ENCODE data around the gene SPPL3.
A peak's percentile ranks its signal among the peaks of the same experiment; 100 is the strongest.

The SPPL3 gene

DNA sequence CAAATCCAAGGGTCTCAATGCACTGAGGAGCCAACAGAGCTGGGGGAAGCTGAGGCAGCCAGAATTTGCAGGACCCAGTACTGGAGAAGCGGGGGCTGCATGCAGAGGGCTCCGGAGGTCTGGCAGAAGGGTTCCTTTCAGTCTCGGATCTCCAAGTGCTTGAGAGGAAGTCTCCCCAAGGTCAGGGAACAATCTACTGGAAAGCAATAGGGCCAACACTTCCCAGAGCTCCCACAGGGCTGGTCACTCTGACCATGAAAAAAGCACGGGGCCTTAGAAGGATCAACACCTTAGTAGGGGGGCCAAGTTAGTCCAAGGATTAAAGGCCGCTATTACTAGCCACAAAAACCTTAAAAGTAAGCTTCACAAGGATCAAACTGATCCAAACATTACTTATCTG lies 31.7 kb downstream of the SPPL3 start:
- no peak for DNase-seq

DNA sequence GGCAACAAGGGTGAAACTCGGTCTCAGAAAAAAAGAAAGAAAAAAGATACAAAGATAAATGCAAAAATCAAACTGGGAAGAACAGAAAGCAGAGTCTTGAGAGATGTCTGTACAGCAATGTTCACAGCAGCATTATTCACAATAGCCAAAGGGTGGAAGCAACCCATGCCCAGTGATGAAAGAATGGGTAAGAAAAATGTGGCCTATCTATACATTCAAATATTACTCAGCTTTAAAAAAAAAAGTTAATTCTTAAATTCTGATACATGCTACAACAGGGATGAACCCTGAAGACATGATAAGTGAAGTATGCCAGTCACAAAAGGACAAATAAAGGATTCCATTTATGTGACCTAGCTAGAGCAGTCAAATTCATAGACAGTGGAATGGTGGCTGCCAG lies 33.7 kb downstream of the SPPL3 start:
- no peak for DNase-seq

DNA sequence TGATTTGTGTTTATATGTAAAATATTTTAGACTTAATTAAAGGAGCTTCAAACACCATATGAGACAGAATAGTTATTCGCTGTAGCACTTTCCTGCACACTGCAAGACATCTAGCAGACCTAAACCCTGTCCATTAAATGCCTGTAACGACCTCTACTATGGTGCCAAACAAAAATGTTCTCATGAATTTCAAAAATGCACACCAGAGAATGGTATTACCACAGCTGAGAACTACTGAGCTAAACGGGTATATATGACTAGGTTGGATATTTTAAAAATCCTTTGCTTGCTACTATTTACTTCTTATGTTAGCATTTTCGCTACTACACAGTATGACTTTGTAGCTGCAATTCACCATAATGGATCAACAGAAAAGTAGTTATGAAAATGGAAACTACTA lies 34.8 kb downstream of the SPPL3 start:
- DNase-seq: no peak

DNA sequence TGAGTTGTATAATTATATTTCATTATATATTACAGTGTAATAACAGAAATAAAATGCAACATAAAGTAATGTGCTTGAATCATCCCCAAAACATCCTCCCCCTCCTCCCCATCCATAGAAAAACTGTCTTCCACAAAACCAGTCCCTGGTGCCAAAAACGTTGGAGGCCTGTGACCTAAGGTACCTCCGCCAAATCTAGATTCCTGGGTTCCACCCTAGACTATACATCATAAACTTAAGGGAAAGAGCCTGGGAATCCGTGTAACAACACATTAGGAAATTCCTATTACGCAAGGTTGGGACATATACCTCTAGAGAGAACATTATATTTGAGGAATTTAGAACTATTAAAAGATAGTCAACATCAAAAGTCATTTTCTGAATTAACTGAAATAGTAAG lies 38.0 kb downstream of the SPPL3 start:
- DNase-seq: no peak

DNA sequence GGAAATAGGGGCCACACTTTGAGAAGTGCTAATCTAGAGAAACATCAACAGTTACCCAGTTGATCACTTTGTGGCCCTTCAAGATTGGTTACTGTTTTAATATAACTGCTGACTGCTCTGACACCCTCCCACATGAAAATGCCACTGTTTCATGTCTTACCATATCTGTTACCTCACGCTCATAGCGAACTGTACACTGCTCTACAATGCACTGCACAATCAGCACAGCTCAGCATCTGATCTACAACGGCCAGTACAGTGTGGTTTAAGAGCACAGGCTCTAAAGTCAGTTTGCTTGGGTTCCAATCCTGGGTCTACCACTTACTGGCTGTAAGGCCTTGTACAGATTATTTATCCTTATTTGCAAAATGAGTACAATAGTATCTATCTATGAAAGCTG lies 39.1 kb downstream of the SPPL3 start:
- no peak for DNase-seq

DNA sequence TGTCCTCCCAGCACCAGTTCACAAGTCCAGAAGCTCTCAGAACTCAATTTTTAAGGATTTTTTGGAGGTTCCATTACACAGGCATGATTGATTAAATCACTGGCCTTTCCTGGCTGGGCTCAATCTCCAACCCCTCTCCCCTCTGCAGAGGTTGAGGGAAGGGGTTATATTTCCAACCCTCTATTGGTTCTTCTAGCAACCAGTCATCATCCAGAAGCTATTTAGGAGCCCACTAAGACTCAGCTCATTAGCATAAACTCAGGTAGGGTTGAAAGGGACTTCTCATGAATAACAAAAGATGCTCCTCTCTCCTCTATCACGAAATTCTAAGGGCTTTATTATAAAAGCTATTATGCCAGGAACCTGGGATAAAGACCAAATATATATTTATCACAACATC lies 41.5 kb downstream of the SPPL3 start:
- no peak for DNase-seq

DNA sequence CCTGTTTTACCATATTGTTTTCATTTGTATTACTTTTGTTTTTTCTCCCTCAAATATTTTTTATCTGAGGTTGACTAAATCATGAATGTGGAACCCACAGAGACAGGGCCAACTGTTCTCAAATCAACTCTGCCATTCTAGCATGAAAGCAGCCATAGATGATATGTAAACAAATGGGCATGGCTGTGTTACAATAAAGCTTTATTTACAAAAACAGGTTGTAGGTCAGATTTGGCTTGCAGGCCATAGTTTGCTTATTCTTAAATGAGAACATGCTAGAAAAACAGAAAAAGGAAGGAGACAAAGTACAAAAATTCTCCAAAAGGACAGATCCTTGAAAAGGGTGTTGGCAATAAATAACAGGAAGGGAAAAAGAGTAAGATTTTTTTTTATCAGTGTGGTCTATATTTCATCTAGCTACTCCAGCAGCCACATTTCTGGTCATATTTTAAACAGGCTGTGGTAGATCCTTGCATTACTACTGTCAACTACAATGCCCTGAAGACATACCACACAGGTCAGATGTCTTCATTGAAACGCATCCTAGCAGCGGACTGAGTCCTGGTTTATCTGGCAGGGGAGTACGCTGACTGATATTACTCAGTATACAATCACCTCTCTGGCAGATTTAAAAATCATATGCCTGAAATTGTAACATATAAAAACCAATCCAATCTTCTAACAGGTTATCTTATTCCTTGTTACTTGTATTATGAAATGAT lies 42.9 kb downstream of the SPPL3 start:
- DNase-seq: no peak

DNA sequence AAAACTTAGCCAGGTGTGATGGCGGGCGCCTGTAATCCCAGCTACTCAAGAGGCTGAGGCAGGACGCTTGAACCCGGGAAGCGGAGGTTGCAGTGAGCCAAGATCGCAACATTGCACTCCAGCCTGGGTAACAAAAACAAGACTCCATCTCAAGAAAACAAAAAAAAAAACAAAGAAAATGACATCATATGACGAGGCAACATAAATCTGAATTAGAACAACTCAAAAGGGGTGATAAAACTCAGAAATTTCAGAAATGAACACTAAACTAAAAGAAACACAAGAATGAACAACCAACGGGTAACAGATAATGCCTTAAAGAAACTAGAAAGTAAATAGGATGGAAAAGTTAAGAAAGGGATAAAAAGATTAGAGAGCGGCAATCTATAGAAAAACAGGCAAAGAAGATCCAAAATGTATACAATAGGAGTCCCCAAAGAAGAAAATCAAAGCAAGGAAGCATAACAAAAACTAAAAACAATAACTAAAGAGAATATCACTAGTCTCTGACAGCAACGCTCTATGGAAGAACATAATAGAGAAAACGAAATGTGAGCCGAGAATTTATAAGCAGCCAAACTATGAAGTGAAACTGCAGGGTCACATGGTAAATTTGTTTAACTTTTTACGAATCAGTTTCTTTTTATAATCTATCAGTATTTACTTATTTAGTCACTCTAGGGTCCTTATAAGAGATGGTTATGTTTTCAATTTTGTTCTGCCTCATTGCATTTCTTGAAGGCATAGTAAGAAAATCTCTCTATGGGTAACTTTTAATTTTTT lies 45.7 kb downstream of the SPPL3 start:
- no peak for DNase-seq

DNA sequence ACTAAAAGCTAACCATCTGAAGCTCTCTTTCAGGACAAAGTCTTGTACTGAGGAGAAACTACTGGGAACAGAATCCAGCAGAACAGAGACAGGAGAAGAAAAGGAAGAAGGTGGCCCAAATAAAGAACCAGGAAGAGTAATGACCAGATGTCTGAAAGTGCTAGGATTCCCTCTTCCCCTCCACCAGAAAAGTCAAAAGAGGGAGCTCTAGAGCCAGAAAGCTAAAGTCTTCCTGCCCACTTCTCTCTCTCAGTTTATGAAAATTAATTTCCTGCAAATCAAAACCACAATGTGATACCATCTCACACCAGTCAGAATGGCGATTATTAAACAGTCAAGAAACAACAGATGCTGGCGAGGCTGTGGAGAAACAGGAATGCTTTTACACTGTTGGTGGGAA lies 47.2 kb downstream of the SPPL3 start:
- peak; percentile 25 for DNase-seq

DNA sequence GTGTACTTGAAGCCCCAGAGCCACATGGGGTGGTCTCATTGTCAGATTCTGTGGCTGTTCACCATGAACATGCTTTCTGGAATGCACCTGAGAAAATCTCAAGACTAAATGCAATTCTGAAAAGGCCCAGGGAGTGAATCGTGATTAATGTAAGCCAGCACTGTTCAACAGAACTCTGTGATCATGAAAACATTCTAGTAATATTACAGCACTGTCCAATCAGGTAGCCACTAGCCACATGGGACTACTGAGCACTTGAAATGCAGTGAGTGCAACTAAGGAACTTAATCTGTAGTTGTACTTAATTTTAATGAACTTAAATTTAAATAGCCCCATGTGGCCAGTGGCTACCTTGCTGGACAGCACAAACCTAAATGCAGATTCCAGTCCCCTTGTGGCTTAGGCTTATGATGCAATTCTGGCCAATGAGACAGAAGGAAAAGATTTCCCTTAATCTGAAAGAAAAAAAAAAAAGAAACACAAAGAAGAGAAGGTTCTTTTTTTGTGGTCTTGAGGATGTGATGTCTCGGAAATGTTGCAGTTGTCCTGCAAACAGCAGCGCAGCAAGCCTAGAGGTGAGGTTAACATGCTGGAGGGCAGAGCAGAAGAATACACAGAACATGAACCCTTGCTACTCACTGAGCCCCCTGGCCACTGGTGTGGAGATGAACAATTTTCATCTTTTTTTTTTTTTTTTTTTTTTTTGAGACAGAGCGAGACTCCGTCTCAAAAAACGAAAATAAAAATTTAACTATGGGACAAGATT lies 48.2 kb downstream of the SPPL3 start:
- DNase-seq: no peak

DNA sequence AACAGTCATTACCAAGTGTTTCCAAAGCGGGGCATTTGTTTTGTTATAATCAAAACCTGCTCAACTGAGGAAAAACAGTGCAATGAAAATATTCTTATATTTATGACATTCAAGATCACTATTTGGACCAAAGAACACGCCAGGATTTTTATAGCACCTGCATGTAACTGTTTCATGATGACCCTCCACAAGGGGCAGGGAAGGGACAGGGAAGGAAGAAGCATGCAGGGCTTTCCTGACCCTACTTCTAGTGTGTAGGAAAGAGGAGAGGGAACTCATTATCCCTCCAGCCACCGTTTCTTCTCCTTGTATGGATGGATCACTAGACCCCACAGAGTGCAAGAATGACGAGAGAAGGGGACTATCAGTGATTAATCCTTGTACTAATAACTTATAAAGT lies 49.4 kb downstream of the SPPL3 start:
- no peak for DNase-seq

DNA sequence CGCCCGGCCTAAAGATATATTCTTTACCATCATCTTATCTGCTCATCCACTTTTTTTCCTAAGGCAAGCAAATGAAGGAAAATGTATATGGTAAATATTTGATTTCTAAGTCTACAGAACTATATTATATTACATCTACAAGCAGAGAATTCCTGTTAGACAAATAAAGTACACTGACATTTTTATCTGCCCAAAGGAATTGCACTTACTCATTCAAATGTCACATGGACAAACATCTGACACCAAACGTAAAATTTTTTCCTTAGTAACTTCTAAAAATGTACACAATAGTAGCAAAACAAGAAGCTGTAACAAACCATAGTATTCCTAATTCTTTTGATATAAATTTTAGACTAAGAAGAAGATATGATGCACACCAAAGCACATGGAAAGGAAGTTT lies 51.0 kb downstream of the SPPL3 start:
- no peak for DNase-seq

DNA sequence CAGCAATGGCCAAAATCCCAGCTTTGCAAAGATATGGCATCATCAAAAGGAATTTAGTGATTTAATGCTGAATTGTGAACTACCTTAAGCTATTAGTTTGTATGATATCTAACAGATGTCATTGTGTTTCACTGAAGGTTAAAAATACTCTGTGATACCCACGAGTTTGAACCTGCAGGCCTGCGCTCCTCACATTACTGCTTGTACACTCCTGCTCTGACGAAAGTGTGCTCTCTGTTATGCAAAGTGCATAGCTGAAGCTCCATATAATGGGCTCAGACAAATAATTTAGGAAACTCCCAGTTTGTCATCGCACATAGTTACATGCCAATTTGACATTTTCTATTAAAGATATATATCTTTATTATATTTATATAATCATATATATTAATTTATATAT lies 52.2 kb downstream of the SPPL3 start:
- no peak for DNase-seq

DNA sequence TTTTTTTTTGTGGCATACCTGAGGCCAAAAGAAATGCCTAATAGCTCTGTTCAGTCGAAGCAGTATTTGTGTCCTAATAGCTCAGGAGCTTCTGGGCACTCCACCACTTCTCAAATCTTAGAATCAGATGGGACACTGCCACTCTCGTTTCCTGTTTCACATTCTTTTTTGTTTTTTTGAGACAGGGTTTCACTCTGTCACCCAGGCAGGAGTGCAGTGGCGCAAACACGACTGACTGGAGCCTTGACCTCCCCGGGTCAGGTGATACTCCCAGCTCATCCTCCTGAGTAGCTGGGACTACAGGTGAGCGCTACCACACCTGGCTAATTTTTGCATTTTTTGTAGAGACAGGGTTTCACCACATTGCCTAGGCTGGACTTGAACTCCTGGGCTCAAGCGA lies 52.7 kb downstream of the SPPL3 start:
- DNase-seq: no peak

DNA sequence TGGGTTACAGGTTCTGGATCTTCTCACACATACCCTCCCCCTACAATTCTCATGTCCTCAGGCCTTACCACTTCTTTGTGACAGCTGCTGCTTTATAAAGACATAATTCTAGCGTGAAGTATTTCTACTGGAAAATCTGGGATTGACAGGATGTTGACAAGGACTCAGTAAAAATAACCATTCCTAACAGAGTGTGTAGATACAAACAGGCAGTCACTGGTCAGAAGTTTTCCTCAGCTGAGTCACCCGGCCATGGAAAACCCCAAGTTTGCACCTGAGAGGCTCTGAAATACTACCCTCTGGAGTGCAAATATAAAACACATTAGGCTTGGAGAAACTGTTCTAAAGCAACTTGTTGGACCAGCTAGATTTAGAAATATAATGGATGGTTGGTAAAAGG lies 54.4 kb downstream of the SPPL3 start:
- no peak for DNase-seq

DNA sequence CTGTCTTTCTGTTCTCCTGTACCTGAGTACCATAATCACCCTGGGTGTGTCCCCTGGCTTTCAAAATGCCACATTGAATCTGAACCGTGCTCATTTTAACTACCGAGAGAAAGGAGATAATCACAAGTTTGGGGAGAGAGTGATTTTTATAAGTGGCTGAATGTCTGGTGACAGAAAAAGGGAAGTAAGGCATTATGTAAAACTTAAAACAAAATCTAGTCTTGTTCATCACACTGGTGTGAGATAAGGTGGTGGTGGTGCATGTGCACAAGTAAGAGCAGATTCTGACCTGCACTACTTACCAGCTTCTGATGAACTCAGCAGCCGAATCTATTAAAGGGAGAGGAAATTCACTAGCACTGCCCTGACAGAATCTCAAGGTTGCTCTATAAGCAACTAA lies 56.3 kb downstream of the SPPL3 start:
- no peak for DNase-seq

DNA sequence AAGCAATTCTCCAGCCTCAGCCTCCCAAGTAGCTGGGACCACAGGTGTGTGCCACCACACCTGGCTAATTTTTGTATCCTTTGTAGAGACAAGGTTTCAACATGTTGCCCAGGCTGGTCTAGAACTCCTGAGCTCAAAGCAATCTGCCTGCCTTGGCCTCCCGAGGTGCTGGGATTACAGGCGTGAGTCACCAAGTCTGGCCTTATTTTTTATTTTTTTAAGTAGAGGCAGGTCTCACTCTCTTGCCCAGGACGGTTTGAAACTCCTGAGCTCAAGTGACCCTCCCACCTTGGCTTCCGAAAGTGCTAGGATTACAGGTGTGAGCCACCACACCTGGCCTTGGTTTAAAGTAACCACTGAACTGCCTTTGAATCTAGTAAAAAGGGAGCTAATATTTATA lies 56.8 kb downstream of the SPPL3 start:
- DNase-seq: no peak

DNA sequence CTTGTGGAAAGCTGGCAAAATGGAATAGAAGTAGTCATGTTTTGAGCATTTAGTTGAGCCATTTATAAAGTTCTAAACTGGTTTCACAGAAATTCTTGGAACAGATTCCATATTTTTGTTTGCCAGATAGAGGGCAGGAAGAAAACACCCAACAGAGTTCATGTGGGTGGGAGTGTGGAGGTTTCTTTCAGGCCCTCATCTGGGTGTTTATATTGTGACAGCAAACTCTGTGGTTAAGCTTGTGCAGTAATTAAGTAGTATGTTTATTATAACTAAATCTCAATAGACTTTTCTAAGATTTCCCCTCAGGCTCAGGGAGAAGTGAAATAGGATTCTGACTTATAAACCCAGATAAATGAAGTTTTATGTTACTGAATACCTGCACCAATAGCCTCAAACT lies 57.4 kb downstream of the SPPL3 start:
- no peak for DNase-seq

DNA sequence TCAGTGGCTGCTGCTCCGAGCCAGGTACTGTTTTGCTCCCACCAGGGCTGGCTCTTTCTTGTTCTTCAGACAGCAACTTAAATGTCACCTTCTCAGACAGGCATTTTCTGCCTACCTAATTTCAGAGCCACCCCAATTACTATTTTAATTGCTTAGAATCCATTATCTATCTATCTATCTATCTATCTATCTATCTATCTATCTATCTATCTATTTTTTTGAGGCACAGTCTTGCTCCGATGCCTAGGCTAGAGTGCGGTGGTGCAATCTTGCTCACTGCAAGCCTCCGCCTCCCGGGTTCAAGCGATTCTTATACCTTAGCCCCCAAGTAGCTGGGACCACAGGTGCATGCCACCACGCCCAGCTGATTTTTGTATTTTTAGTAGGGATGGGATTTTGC lies 58.5 kb downstream of the SPPL3 start:
- DNase-seq: no peak

DNA sequence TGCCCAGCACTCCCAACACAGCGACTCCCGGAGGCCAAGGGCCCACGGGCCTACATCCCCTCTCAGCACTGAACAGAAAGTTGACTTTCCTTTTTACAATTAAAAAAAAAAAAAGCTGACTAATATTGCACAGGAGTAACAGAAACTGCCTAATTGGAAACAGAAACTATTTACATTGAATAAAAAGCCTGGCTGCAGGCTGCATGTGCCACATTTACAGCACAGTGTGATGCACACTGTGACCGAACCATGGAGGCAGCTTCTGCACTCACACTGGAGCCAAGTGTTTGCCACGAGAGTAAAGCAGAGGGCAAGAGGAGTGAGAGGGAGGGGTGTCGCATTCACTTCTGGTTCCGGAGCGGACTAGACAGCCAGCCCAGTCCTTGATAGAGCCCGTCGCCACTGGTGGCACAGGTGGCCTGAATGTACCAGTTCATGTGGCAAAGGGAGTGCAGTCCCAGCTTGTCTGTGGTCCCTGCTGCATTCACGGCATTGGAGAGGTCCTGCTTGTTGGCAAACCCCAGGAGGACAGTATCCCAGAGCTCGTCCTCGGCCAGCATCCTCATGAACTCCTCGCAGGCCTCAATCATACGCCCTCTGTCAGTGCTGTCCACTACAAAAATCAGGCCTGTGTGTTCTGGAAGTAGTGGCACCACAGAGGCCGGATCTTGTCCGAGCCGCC lies 59.2 kb downstream of the SPPL3 start:
- no peak for DNase-seq

DNA sequence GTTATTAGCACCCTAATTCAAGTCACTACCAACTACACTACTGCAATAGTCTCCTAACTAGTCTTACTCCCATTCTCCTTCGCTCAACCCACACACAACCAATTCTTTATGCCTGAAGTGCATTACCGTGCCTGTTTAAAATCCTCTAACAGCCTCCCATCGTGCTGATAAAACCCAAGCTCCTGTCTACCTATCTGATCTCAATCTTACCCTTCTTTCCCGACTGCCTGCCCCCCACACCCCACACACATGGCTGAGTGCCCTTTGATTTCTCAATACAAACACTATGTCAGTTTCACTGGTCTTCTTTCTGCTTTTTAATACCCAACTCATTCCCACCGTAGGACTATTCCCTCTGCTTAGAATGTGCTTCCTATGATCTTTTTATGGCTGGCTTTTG lies 59.9 kb downstream of the SPPL3 start:
- DNase-seq: no peak

DNA sequence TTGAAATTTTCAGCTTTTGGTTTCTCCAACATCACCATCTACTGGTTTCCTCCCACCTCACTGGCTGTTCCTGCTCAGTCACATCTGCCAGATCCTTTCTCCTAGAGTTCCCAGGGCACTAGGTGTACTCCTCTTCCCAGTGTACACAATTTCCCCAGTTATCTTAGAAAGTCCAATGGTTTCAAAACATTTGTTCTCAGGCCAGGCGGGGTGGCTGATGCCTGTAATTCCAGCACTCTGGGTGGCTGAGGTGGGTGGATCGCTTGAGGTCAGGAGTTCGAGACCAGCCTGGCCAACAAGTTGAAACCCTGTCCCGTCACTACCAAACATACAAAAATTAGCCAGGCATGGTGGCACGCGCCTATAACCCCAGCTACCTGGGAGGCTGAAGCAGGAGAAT lies 60.7 kb downstream of the SPPL3 start:
- DNase-seq: no peak

DNA sequence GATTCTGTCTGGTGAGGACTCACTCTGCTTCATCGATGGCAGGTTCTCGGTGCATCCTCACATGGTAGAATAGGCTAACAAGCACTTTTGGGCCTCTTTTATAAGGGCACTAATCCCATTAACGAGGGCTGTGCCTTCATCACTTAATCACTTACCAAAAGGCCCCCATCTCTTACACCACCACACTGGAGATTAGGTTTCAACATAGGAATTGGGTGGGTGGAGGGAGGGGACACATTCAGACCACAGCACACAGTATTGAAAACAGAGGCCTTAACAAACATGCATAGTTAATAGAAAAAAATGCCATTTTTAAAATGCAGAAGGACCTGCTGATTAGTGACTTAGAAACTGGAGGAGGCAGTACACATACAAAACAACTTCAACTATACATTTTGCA lies 61.6 kb downstream of the SPPL3 start:
- no peak for DNase-seq

DNA sequence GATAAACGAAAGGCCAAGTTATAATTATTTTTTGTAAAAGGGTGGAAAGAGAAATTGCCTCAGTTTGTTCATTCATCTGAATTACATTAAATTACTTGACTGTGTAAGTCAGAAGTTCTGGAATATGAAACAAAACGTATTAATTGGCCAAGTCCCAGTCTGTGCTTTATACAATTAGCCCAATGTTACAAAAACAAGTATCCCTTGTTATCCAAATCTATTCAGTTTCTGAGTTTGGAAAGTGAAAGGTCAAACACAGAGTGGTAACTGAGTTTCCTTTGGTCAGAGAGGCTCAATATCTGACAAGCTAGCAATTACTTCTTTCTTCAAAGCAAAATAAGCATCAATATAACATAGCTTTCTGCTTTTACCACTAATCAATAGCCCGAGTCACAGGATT lies 62.6 kb downstream of the SPPL3 start:
- DNase-seq: no peak

Data from CD4-positive, alpha-beta T cell treated with Interleukin-17A for 1 hour (primary cell).